ENCODE data around the gene SRCIN1. TPM values are rescaled to one million over a fixed set of nuclear protein-coding genes. Genes with fewer than 3 reads are reported as not detected.

SRCIN1 gene
- total RNA-seq, 3 donors from 2014 or later: 4.2 to 10.8 (median 8.8) TPM

DNA sequence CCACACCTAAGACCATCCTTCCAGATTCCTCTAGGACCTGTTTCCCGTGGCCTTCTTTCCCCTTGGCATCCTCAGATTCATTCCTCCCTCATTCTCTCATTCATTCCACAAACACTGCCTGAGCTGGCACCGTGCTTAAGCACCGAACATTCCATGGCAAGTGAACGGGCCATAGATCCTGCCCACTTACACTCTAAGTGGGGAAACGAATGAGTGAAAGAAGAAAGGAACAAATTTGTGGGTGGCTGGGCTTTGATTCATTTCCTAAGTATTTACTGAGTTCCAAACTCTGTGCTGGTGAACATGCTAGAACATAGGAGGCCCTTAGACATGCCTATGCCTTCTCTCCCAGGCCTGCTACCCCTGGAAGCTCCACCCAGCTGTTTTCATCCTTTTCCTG lies 30.0 kb downstream of the SRCIN1 start:
- intact Hi-C loops (cut with DNase I; ENCODE audit: low total_unique reads): no loop called here
- Histone ChIP-seq H3K27ac (no peak overlapping the region), H3K36me3 (no peaks in the 10 kb centered on the region), H3K9me3 (no peaks in the 10 kb centered on the region), H3K27me3 (peaks cover 3 to 23% of the 10 kb centered on the region in 2 donors), H3K4me3 (no peak overlapping the region), H3K4me1 (peaks cover 4 to 15% of the 10 kb centered on the region in 2 donors)
- DNase-seq (ENCODE audit: low spot score in 2 of 2): peak in 1 of 2 donors; percentile 64
- no peak for TF ChIP-seq POLR2AphosphoS5 (IDR thresholded peaks at IDR 0.05)

DNA sequence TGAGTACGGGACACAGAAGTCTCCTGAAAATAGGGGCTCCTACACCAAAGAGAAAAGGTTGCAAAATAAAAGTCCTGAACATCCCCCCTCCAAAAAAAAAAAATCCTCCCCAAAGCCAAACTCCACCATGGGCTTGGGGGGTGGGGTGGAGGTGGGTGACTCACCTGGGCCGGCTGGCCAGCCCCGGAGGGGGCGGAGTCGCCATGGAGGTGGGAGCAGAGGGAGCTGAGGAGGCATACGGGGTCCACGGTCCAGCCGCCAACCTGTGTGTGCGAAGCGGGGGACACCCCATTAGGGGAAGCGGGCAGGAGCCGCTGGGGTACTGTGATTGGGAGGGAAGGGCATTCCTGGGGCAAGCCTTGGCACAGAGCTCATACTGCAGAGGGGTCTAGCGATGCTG lies 31.0 kb downstream of the SRCIN1 start:
- Histone ChIP-seq H3K27me3 (peaks cover 3 to 23% of the 10 kb centered on the region in 2 donors), H3K4me3 (no peak overlapping the region), H3K27ac (no peak overlapping the region), H3K4me1 (peaks cover 4 to 15% of the 10 kb centered on the region in 2 donors), H3K9me3 (no peaks in the 10 kb centered on the region), H3K36me3 (no peaks in the 10 kb centered on the region)
- DNase-seq (ENCODE audit: low spot score in 2 of 2): no peak
- intact Hi-C loops (cut with DNase I; ENCODE audit: low total_unique reads): no loop called here
- TF ChIP-seq, protein P1, sequence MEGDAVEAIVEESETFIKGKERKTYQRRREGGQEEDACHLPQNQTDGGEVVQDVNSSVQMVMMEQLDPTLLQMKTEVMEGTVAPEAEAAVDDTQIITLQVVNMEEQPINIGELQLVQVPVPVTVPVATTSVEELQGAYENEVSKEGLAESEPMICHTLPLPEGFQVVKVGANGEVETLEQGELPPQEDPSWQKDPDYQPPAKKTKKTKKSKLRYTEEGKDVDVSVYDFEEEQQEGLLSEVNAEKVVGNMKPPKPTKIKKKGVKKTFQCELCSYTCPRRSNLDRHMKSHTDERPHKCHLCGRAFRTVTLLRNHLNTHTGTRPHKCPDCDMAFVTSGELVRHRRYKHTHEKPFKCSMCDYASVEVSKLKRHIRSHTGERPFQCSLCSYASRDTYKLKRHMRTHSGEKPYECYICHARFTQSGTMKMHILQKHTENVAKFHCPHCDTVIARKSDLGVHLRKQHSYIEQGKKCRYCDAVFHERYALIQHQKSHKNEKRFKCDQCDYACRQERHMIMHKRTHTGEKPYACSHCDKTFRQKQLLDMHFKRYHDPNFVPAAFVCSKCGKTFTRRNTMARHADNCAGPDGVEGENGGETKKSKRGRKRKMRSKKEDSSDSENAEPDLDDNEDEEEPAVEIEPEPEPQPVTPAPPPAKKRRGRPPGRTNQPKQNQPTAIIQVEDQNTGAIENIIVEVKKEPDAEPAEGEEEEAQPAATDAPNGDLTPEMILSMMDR (IDR thresholded peaks at IDR 0.05): no peak
- TF ChIP-seq POLR2AphosphoS5 (IDR thresholded peaks at IDR 0.05): no peak
- no peak for TF ChIP-seq POLR2A (IDR thresholded peaks at IDR 0.05)

DNA sequence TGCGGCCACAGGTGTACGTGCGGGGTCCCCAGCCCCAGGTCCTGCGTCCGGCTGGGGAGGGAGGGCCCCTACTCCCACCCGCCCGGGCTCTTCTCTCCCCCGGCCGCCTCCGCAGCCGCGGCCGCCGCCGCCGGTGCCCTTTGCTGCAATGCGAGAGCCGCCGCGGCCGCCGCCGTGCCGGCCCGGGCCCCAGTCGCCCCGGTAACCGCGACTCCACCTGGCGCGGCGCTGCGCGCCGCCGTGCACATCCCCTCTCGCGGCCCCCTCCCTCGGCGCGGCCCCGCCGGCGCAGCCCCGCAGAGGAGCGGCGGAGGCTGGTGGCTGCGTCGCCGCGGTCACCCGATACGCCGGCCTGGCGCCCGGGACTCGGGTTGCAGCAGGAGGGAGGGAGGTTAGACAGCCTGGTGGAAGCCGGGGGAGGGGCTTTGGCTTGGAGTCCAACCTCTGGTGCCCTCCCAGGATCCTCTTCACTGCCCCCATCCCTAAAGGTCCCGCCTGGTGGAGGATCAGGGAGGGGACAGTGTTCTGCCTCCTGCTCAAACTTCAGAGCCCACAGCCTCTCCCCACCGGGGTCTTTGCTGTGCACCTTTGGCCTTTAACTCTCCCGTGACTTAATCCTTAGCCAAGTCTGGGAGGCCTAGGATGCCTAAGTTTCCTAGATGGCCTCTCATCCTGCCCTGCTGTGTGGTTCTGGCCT lies 32.9 kb downstream of the SRCIN1 start:
- no peak for TF ChIP-seq POLR2A (IDR thresholded peaks at IDR 0.05)
- TF ChIP-seq, protein P1 (IDR thresholded peaks at IDR 0.05): no peak
- no peak for TF ChIP-seq POLR2AphosphoS5 (IDR thresholded peaks at IDR 0.05)
- Histone ChIP-seq H3K4me3 (peak overlapping the region in 2 of 3 donors; percentile 49 to 68), H3K36me3 (no peaks in the 10 kb centered on the region), H3K9me3 (no peaks in the 10 kb centered on the region), H3K27me3 (peaks cover 0 to 9% of the 10 kb centered on the region in 2 donors), H3K4me1 (peaks cover 0 to 5% of the 10 kb centered on the region in 2 donors), H3K27ac (no peak overlapping the region)
- intact Hi-C loops (cut with DNase I; ENCODE audit: low total_unique reads): loop anchor here (1.0 kb wide), 1 partner anchor 21 kb away; no protein-coding TSS in a partner anchor
- DNase-seq (ENCODE audit: low spot score in 2 of 2): no peak

DNA sequence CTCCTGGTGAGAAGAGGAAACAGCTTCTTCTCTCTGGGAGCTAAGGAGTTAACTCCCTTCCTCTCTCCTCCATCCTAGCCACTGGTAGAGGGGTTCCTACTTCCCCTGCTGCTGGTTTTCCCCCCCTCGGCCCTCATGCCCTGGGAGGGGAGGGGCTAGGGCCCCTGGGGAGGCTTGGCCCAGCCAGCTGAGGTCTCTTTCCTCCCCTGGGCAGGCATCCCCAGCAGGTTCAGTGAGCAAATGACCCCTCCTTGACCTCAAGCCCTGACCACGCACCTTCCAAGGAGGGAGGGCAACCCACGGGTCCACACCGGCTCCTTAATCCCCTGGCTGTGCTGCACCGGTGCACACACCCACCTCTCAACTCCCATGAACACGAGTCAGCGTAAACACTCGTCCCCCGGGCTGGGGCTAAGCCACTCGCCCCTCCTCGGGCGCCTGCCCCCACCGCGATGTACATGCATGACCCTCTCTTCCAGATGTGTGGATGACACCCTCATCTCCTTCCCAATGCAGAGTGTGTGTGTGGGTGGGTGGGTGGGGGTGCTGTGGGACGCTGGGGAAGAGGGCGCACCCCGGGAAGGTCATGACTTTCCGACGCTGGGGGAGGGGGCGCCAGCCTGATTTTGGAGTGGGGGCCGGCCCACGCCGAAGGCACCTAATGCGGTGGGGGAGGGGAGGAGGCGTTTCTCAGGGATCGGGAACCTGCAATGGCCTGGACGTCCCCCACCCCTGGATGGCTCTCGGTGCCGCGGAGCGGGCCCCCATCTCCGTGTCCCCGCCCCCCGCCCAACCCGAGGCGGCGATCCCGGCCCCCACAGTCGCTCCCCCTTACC lies 33.7 kb downstream of the SRCIN1 start:
- no peak for DNase-seq (ENCODE audit: low spot score in 2 of 2)
- H3K4me1 ChIP-seq: peaks cover 0 to 5% of the 10 kb centered on the region in 2 donors
- no peaks in the 10 kb centered on the region for H3K36me3 ChIP-seq
- TF ChIP-seq POLR2AphosphoS5 (IDR thresholded peaks at IDR 0.05): no peak
- TF ChIP-seq POLR2A (IDR thresholded peaks at IDR 0.05): no peak
- TF ChIP-seq, protein P1 (IDR thresholded peaks at IDR 0.05): no peak
- no peak overlapping the region for H3K27ac ChIP-seq
- intact Hi-C loops (cut with DNase I; ENCODE audit: low total_unique reads): no loop called here
- H3K4me3 ChIP-seq: peak overlapping the region in 2 of 3 donors; percentile 49 to 68
- H3K27me3 ChIP-seq: peaks cover 0 to 7% of the 10 kb centered on the region in 2 donors
- no peaks in the 10 kb centered on the region for H3K9me3 ChIP-seq

DNA sequence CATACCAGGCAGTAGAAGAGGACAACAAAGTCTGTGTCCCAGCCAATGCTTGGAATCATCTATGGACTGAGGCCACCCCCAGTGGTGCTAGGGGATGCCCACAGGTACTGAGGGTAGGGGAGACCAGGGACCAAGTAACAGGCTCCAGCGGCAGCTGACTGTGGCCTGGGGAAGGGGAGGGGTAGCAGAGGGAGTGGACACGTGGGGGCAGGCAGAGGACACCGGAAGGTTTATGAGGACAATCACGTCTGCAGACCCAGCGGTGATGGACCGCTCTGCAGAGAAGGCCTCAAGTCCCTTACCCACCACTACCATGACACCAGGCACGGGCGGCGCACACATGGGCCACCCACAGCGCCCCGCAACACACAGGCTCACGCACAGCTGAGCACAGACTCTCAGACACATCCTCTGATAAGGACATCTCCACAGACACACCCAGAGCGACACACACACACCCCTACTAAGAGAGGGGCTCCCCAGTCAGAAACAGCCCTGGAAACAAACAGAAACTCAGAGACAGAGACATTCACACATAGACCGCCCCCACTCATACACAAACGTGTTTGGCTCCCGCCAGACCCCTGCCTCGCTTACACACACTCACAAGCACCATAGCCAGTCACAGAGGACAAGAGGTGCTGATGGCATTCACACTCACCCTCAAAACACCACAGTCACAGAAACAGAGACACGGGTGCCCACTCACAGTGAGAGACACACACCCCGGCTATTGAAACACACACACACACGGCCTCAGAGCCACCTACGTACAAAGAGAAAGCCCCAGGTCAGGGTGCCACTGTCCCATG lies 35.8 kb downstream of the SRCIN1 start:
- H3K4me3 ChIP-seq: no peak overlapping the region
- H3K27me3 ChIP-seq: peaks cover 0 to 7% of the 10 kb centered on the region in 2 donors
- H3K27ac ChIP-seq: no peak overlapping the region
- H3K9me3 ChIP-seq: no peaks in the 10 kb centered on the region
- no peaks in the 10 kb centered on the region for H3K36me3 ChIP-seq
- TF ChIP-seq POLR2A (IDR thresholded peaks at IDR 0.05) (no peak), POLR2AphosphoS5 (IDR thresholded peaks at IDR 0.05) (no peak)
- TF ChIP-seq, protein P1 (IDR thresholded peaks at IDR 0.05): no peak
- DNase-seq (ENCODE audit: low spot score in 2 of 2): no peak
- intact Hi-C loops (cut with DNase I; ENCODE audit: low total_unique reads): no loop called here
- peaks cover 0 to 5% of the 10 kb centered on the region in 2 donors for H3K4me1 ChIP-seq

Measured in breast epithelium (tissue), 4 donors.